ENCODE data around the gene SRPX2.

Gene SRPX2

GRCh38 chrX:100643956-100644860 lies at the start of gene SRPX2:
Gene SRPX2 (plus strand): TSS chrX:100644199. CDS start chrX:100646323, 2,124 bp downstream.
- peak in 4 of 10 donors; percentile 12 to 77 (median 30) for DNase-seq
- intact Hi-C loops (cut with DNase I) = no loop called here

- no peak for DNase-seq
- intact Hi-C loops (cut with DNase I) = no loop called here
Measured at GRCh38 chrX:100596601-100597000, 47.4 kb upstream of the SRPX2 start.

GRCh38 chrX:100599456-100599855 lies 44.5 kb upstream of the SRPX2 start:
- intact Hi-C loops (cut with DNase I) = no loop called here
- no peak for DNase-seq

GRCh38 chrX:100600340-100600739 lies 43.7 kb upstream of the SRPX2 start:
- intact Hi-C loops (cut with DNase I) = no loop called here
- DNase-seq = no peak

GRCh38 chrX:100600758-100601157 lies 43.2 kb upstream of the SRPX2 start:
- DNase-seq = no peak
- intact Hi-C loops (cut with DNase I) = no loop called here

GRCh38 chrX:100606753-100607152 lies 37.2 kb upstream of the SRPX2 start:
- no peak for DNase-seq
- intact Hi-C loops (cut with DNase I) = no loop called here

- intact Hi-C loops (cut with DNase I) = no loop called here
- DNase-seq = no peak
Measured at GRCh38 chrX:100609591-100609990, 34.4 kb upstream of the SRPX2 start.

- intact Hi-C loops (cut with DNase I) = no loop called here
- DNase-seq = no peak
Measured at GRCh38 chrX:100611951-100612350, 32.0 kb upstream of the SRPX2 start.

GRCh38 chrX:100615005-100615404 lies 29.0 kb upstream of the SRPX2 start:
- intact Hi-C loops (cut with DNase I) = no loop called here
- DNase-seq = no peak

GRCh38 chrX:100623001-100623400 lies 21.0 kb upstream of the SRPX2 start:
- intact Hi-C loops (cut with DNase I) = no loop called here
- DNase-seq = no peak

GRCh38 chrX:100625985-100626491 lies 18.0 kb upstream of the SRPX2 start:
- DNase-seq = no peak
- intact Hi-C loops (cut with DNase I) = no loop called here

GRCh38 chrX:100635040-100635439 lies 9.0 kb upstream of the SRPX2 start:
- intact Hi-C loops (cut with DNase I) = no loop called here

GRCh38 chrX:100635989-100636320 lies 8.0 kb upstream of the SRPX2 start:
- DNase-seq = no peak
- intact Hi-C loops (cut with DNase I) = no loop called here

More at GRCh38 chrX:100635040-100635439, 9.0 kb upstream of the SRPX2 start:
- no peak for DNase-seq

GRCh38 chrX:100636321-100636991 lies 7.5 kb upstream of the SRPX2 start, which contains the start of gene TSPAN6:
Gene TSPAN6 (minus strand): TSS chrX:100636806. CDS start chrX:100636694, 112 bp downstream.
- peak; percentile 27 to 91 (median 64) for DNase-seq
- intact Hi-C loops (cut with DNase I) = no loop called here

GRCh38 chrX:100642290-100642689 lies 1.7 kb upstream of the SRPX2 start:
- intact Hi-C loops (cut with DNase I) = no loop called here
- no peak for DNase-seq

- DNase-seq = no peak
- intact Hi-C loops (cut with DNase I) = no loop called here
Measured at GRCh38 chrX:100643212-100643611, 787 bp upstream of the SRPX2 start.

- no peak for DNase-seq
- intact Hi-C loops (cut with DNase I) = no loop called here
Measured at GRCh38 chrX:100645106-100645505, 1.1 kb downstream of the SRPX2 start.

GRCh38 chrX:100647095-100647494 lies 3.1 kb downstream of the SRPX2 start:
- intact Hi-C loops (cut with DNase I) = no loop called here
- DNase-seq = no peak

GRCh38 chrX:100647739-100648138 lies 3.7 kb downstream of the SRPX2 start:
- intact Hi-C loops (cut with DNase I) = no loop called here
- no peak for DNase-seq

GRCh38 chrX:100648458-100649417 lies 4.7 kb downstream of the SRPX2 start:
- DNase-seq = no peak
- intact Hi-C loops (cut with DNase I) = no loop called here
